Bronchial epithelial cell (primary cell): ENCODE data around the gene FABP1. TPM values are rescaled to one million over a fixed set of nuclear protein-coding genes. Genes with fewer than 3 reads are reported as not detected.

ENCODE experiments used
- DNase-seq: peaks from one replicate; pipeline ENCODE4 v3.0.0-alpha.2; 2010; ENCODE audit warnings: low read depth
- FAIRE-seq: peaks from 2 replicates; lab custom pipeline; 2011; peaks lifted over from hg19 to GRCh38; lab: Jason Lieb, UNC
- H3K27me3 ChIP-seq: 2 replicates; pipeline ENCODE4 v1.5.1; 2011; ENCODE audit warnings: low read length; ENCODE audit not compliant: control insufficient read depth, insufficient read depth
- H3K36me3 ChIP-seq: 2 replicates; pipeline ENCODE4 v1.5.1; 2011; ENCODE audit warnings: low read length; ENCODE audit not compliant: control insufficient read depth, insufficient read depth
- H3K4me3 ChIP-seq: 2 replicates; pipeline ENCODE4 v1.5.1; 2011; ENCODE audit warnings: mild to moderate bottlenecking, low read depth, low read length, control low read depth
- CTCF ChIP-seq: IDR thresholded peaks from 2 replicates; pipeline ENCODE4 v1.5.1; 2011; ENCODE audit warnings: mild to moderate bottlenecking, moderate library complexity, low read length, control low read depth, inconsistent platforms; ENCODE audit not compliant: insufficient read depth, severe bottlenecking
- total RNA-seq: library from RNA; depleted of rRNA; stranded (reverse); fragments of >200 nt; gene quantifications from 2 replicates; pipeline ENCODE4 v1.2.1, GENCODE V29; 2014

FABP1 gene
- total RNA-seq, 1 donor from 2014 or later, result not detected

- Histone ChIP-seq H3K36me3 (no peaks in the 10 kb centered on the region), H3K27me3 (no peaks in the 10 kb centered on the region), H3K4me3 (no peak overlapping the region)
- no peak for TF ChIP-seq CTCF
- FAIRE-seq (no peak), DNase-seq (no peak)
These were observed 3.6 kb downstream of the FABP1 start for GRCh38 chr2:88123975-88124917.

DNA sequence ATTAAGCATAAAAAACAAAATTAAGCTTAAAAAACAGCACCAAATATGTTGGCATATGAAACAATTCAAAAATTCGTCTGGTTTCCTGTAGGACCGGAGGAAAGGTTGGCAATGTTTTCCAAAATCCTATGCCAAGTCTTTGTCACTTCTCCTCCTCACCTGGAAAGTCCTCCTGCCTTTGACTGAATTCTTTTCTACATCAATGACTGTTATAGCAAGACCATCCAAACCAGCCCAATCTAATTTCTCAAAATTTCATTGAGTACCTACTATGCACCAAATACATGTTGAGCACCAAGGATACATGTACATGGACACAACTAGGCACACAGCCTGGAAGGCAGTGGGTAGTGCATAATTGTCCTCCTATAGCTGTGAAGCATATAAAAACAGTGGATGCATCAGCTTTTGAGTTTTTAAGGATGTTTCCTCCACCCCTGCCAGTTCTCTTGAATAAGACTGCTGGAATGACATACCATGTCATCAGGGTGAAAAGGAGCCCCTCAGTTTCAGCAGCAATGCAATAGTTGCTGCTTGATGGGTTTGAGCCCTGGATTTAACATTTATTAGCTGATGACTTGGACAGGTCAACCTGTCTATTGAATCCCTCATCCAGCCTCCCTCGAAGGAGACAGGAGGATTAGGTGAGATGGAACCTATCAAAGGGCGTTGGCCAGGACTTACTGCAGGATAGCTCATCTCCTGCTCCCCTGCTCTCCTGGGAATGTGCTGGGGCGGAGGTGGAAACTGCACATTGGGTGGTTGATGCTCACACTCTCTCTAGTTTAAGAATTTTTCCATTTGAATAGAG lies 4.5 kb downstream of the FABP1 start:
- FAIRE-seq, result no peak
- Histone ChIP-seq H3K36me3 (no peaks in the 10 kb centered on the region), H3K4me3 (no peak overlapping the region), H3K27me3 (no peaks in the 10 kb centered on the region)
- no peak for TF ChIP-seq CTCF
- DNase-seq, result no peak

- no peaks in the 10 kb centered on the region for H3K27me3 ChIP-seq
- H3K36me3 ChIP-seq, result no peaks in the 10 kb centered on the region
- DNase-seq (no peak), FAIRE-seq (no peak)
- H3K4me3 ChIP-seq, result no peak overlapping the region
- TF ChIP-seq CTCF, result no peak
These were observed 5.5 kb downstream of the FABP1 start for GRCh38 chr2:88122141-88122884.

DNA sequence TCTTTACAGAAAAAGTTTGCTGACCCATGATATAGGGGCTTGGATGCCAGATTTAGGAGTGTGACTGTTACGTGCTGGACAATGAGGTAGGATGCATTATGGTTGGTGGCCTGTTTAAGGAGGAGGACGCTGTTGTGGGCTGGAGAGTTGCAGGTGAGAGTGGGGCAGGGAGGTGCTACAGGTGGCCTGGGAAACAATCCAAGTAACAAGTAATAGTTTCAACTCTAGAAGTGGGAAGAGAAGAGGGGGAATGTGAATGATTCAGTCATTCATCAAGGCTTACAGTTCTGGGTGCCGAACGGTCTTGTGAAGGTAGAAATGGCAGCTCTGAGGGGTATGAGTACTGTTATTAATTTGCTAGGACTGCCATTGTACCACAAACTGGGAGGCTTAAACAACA lies 6.2 kb downstream of the FABP1 start:
- FAIRE-seq, result no peak
- no peak overlapping the region for H3K4me3 ChIP-seq

More for the DNA sequence above, 6.2 kb downstream of the FABP1 start:
- no peaks in the 10 kb centered on the region for H3K36me3 ChIP-seq
- TF ChIP-seq CTCF, result no peak
- no peaks in the 10 kb centered on the region for H3K27me3 ChIP-seq
- no peak for DNase-seq
